Measurements from ENCODE around the gene BMP7.

- TF ChIP-seq GATA2 (IDR thresholded peaks at IDR 0.05; ENCODE audit: low read depth, low read length), result no peak
- TF ChIP-seq GATA3 (IDR thresholded peaks at IDR 0.05; ENCODE audit: low read depth, low read length), result no peak
These were observed 16.7 kb downstream of the BMP7 start for GRCh38 chr20:57249772-57250171.

Measured in SH-SY5Y (cell line).